Astrocyte of the spinal cord (primary cell): ENCODE measurements around the gene RFT1.

ENCODE experiments used
- DNase-seq: peaks from one replicate; pipeline ENCODE4 v3.0.0; 2011; ENCODE audit warnings: low read depth, low spot score
- H3K4me3 ChIP-seq: 2 replicates; pipeline ENCODE4 v1.5.1; 2011; ENCODE audit warnings: low read depth, mild to moderate bottlenecking, low read length, moderate library complexity
- CTCF ChIP-seq: IDR thresholded peaks from 2 replicates; pipeline ENCODE4 v1.5.1; 2012; ENCODE audit warnings: low read depth, mild to moderate bottlenecking, low read length, inconsistent platforms
- in situ Hi-C: cut with HindIII; loops from 2 replicates; pipeline ENCODE4 v1.10.0; 2017; ENCODE audit warnings: low sequenced_read_pairs

Gene RFT1

GRCh38 chr3:53102601-53103147 lies 27.6 kb downstream of the RFT1 start:
- H3K4me3 ChIP-seq = no peak overlapping the region
- TF ChIP-seq CTCF = no peak
- DNase-seq = no peak
- in situ Hi-C loops = no loop called here

GRCh38 chr3:53101956-53102355 lies 28.3 kb downstream of the RFT1 start:
- no peak for DNase-seq
- no peak for TF ChIP-seq CTCF
- H3K4me3 ChIP-seq = no peak overlapping the region
- in situ Hi-C loops = no loop called here

- no peak for DNase-seq
- in situ Hi-C loops = no loop called here
- TF ChIP-seq CTCF = no peak
- H3K4me3 ChIP-seq = no peak overlapping the region
These were observed 29.3 kb downstream of the RFT1 start for GRCh38 chr3:53100818-53101466.

- in situ Hi-C loops = no loop called here
- no peak overlapping the region for H3K4me3 ChIP-seq
- TF ChIP-seq CTCF = no peak
- DNase-seq = no peak
These were observed 32.3 kb downstream of the RFT1 start for GRCh38 chr3:53097887-53098286.

- no peak overlapping the region for H3K4me3 ChIP-seq
- in situ Hi-C loops = no loop called here
- TF ChIP-seq CTCF = no peak
- DNase-seq = no peak
These were observed 37.3 kb downstream of the RFT1 start for GRCh38 chr3:53092942-53093341.

- TF ChIP-seq CTCF = no peak
- no peak for DNase-seq
- in situ Hi-C loops = no loop called here
- no peak overlapping the region for H3K4me3 ChIP-seq
These were observed 38.0 kb downstream of the RFT1 start for GRCh38 chr3:53092216-53092615.

GRCh38 chr3:53091011-53091410 lies 39.2 kb downstream of the RFT1 start:
- in situ Hi-C loops = no loop called here
- no peak overlapping the region for H3K4me3 ChIP-seq
- no peak for DNase-seq
- no peak for TF ChIP-seq CTCF
